H1 (cell line): ENCODE data around the gene UNC50. TPM values are rescaled to one million over a fixed set of nuclear protein-coding genes. Genes with fewer than 3 reads are reported as not detected.

Experiments used
- CBX8 ChIP-seq: fragments of 300-800, 300-1000 bp; sonication (generic); IDR thresholded peaks from 2 replicates; pipeline ENCODE4 v1.7.1; 2016; ENCODE audit warnings: low read depth, low read length, borderline replicate concordance
- CTCF ChIP-seq, 3 experiments: IDR thresholded peaks; 1 replicate in 2 of 3; 2 replicates in 1 of 3; pipeline versions ENCODE4 v1.5.1 to v1.6.1; 2011; ENCODE audit warnings: low read length in 3 of 3, mild to moderate bottlenecking in 3 of 3, inconsistent platforms in 2 of 3, low read depth in 1 of 3, moderate library complexity in 1 of 3; ENCODE audit not compliant: insufficient read depth in 1 of 3; ENCODE audit errors: control extremely low read depth in 1 of 3
- POLR2AphosphoS5 ChIP-seq: IDR thresholded peaks from 2 replicates; pipeline ENCODE4 v1.6.1; 2011; ENCODE audit warnings: low read depth, low read length
- SIRT6 ChIP-seq: IDR thresholded peaks from one replicate; pipeline ENCODE4 v1.7.1; 2012; ENCODE audit warnings: low read length, inconsistent platforms
- TCF12 ChIP-seq: IDR thresholded peaks from 2 replicates; pipeline ENCODE4 v1.6.1; 2011; ENCODE audit warnings: low read depth, mild to moderate bottlenecking, low read length
- TEAD4 ChIP-seq: IDR thresholded peaks from 2 replicates; pipeline ENCODE4 v1.6.1; 2012; ENCODE audit warnings: low read depth, low read length, inconsistent platforms, mixed read lengths
- polyA plus RNA-seq, 7 experiments: library from polyadenylated mRNA; depleted of rRNA in 3 of 7; stranded (reverse) in 5 of 7; unstranded in 2 of 7; fragments of >200 nt in 5 of 7; fragments of 200-250 nt in 2 of 7; gene quantifications; 1 replicate in 5 of 7; 2 replicates in 1 of 7; 4 replicates in 1 of 7; pipeline versions ENCODE4 v1.2.1 to v1.2.3, GENCODE V29; 2011 to 2013; ENCODE audit warnings: missing spikeins in 2 of 7, mixed read lengths in 2 of 7
- total RNA-seq: library from RNA; stranded (reverse); fragmentation: NEBNext Ultra II Directional; extraction: Animal tissue kit (Norgen Biotek cat#: 25700); gene quantifications from 2 replicates; pipeline ENCODE4 v1.2.1, GENCODE V29; 2021

UNC50 gene
- total and polyA plus RNA-seq, 2 of the 8 experiments (the other 6 are each of a cell fraction or from before 2014, with no cell fraction given) = 33.4 to 58.5 TPM

GRCh38 chr2:98648451-98648850, 40.1 kb downstream of the UNC50 start (continued):
- TF ChIP-seq SIRT6 (no peak), POLR2AphosphoS5 (no peak), CBX8 (no peak), TEAD4 (no peak), CTCF (IDR thresholded peaks at IDR 0.05; ENCODE audit: control extremely low read depth in 1 of 3, insufficient read depth in 1 of 3, low read depth in 1 of 3, low read length in 3 of 3) (no peak), TCF12 (no peak)
